Fibroblast of pulmonary artery (primary cell): Measurements from ENCODE around the gene ASPA.
A peak's percentile ranks its signal among the peaks of the same experiment; 100 is the strongest.
"Not testable (repeated sequence)": the region's sequence is repeated elsewhere in the genome, so short reads cannot be mapped to it uniquely, and the experiment has no call there.

Source experiments
- DNase-seq: peaks from one replicate; pipeline ENCODE4 v3.0.0-alpha.2; 2010; ENCODE audit warnings: low read depth
- H3K4me3 ChIP-seq: replicated peaks from 2 replicates; pipeline ENCODE4 v1.5.1; 2011; ENCODE audit warnings: low read depth, mild to moderate bottlenecking, control low read depth, low read length, moderate library complexity
- CTCF ChIP-seq: IDR thresholded peaks from 2 replicates; pipeline ENCODE4 v1.5.1; 2011; ENCODE audit warnings: mild to moderate bottlenecking, control low read depth, low read length, inconsistent platforms; ENCODE audit errors: missing control alignments

ASPA gene

GRCh38 chr17:3475812-3476610 lies at the start of gene ASPA:
ASPA (plus strand) TSS chr17:3475997; CDS start chr17:3476160, 163 bp downstream.
- peak; percentile 6 for DNase-seq
- TF ChIP-seq CTCF, result no peak
- H3K4me3 ChIP-seq, result peak within 1 kb of the TSS; percentile 44

- not testable (repeated sequence) for H3K4me3 ChIP-seq, DNase-seq
Observed at GRCh38 chr17:3433215-3433614, 42.6 kb upstream of the ASPA start.

GRCh38 chr17:3433741-3434140 lies 42.1 kb upstream of the ASPA start, which contains the start of gene OR1E2:
OR1E2 (minus strand) TSS chr17:3433841; CDS start chr17:3433841, 0 bp downstream.
- no peak for DNase-seq
- no peak within 1 kb of the TSS for H3K4me3 ChIP-seq
- TF ChIP-seq CTCF, result no peak

DNA sequence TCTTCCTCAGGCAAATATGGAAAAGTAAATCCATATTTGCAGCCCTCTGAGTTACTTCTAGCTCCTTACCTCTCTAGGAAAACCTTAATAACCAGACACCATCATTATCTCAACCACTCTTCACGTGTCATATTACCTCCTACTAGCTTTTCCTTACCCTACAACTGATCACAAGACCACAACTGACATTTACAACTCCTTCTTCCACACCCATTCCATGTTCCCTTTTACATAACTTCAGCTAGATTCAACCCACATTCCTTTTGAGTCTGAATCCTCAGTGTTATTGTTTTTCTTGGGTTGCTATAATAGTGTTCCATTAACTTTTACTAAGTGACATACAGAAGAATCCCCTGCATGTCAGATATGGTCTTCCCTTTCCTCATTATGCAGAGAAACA lies 37.4 kb upstream of the ASPA start:
- no peak overlapping the region for H3K4me3 ChIP-seq
- DNase-seq, result no peak
- TF ChIP-seq CTCF, result no peak

DNA sequence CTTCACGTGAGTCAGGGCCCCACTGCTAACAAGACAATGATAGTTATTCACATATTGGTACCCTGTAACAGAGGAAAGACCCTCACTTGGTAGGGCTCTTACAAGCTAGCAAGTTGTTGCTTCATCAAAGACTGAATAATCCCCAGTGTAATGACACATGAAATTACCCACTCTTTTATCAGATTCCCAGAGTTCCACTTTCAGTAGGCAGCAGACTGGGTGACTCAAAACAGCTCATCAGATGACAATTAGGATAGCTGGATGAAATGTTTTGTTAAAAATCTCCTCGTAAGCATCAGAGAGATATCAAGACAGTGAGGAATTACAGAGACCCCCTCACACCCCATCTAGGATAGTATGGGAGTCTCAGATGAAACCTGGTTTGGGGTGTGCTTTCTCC lies 35.3 kb upstream of the ASPA start:
- no peak for DNase-seq
- no peak overlapping the region for H3K4me3 ChIP-seq
- TF ChIP-seq CTCF, result no peak

DNA sequence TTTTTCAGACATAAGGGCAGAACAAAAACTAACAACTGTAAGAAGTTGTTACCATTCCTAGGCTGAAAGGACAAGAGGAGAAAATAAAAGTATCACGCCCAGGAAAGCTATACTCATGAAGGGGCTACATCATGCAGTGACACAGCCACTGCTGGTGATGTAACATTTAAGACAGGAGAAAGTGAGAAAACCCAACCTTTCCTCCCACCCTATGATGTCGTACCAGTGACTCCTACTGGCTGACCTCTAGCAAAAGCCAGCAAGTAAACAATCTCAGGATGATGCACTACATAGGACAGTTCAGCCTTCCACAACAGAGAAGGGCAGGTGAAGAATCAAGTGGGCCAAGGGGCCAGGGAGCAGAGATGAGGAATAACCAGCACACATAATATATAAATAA lies 28.2 kb upstream of the ASPA start:
- no peak overlapping the region for H3K4me3 ChIP-seq
- peak; percentile 19 for DNase-seq
- no peak for TF ChIP-seq CTCF

- no peak overlapping the region for H3K4me3 ChIP-seq
- TF ChIP-seq CTCF, result no peak
- peak; percentile 21 for DNase-seq
Observed at GRCh38 chr17:3448059-3448665, 27.6 kb upstream of the ASPA start.

DNA sequence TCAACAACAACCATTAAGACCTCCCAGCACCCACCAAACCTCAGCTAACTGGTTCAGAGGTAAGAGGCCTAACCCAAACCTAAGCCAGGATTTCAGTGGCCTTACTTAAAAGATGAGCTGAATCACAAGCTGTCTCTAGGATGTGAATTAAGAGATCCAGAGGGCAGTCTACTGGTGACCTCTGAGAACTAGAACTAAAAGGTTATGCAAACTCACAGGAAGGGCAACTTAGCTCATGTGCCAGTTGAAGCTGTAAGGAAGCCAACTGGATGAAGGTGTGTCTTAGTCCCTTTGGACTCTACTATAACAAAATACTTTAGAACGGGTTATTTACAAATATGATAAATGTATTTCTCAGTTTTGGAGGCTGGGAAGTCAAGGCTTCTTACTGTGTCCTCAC lies 9.4 kb upstream of the ASPA start:
- not testable (repeated sequence) for H3K4me3 ChIP-seq, DNase-seq
